ENCODE results near the gene PLGRKT. TPM values are rescaled to one million over a fixed set of nuclear protein-coding genes. Genes with fewer than 3 reads are reported as not detected.

The PLGRKT gene
- total RNA-seq, result 10 to 100 TPM; 55.9 to 56.2 TPM

GRCh38 chr9:5437254-5438216 lies at the start of gene PLGRKT:
Gene PLGRKT (minus strand): TSS chr9:5437925. CDS start chr9:5431977, 5,948 bp downstream.
- Histone ChIP-seq H3K9me3 (no peaks in the 10 kb centered on the region), H3K27me3 (no peaks in the 10 kb centered on the region), H3K4me1 (no peaks in the 10 kb centered on the region), H3K4me3 (peak within 1 kb of the TSS; percentile 60), H3K36me3 (no peaks in the 10 kb centered on the region), H3K27ac (peak within 1 kb of the TSS; percentile 98), H3K9ac (ENCODE audit: low read depth in 2 of 2, low read length in 2 of 2) (peak within 1 kb of the TSS; percentile 95 to 97)
- TF ChIP-seq CTCF (IDR thresholded peaks at IDR 0.05), result no peak
- peak; percentile 96 for DNase-seq
- intact Hi-C loops (cut with DNase I), result no loop called here

GRCh38 chr9:5486988-5487387 lies 49.3 kb upstream of the PLGRKT start:
- intact Hi-C loops (cut with DNase I), result no loop called here
- H3K27ac ChIP-seq, result no peak overlapping the region
- no peak overlapping the region for H3K4me3 ChIP-seq
- no peak for DNase-seq
- H3K4me1 ChIP-seq, result no peaks in the 10 kb centered on the region
- H3K27me3 ChIP-seq, result no peaks in the 10 kb centered on the region
- no peak overlapping the region for H3K9ac ChIP-seq (ENCODE audit: low read depth in 2 of 2, low read length in 2 of 2)
- H3K36me3 ChIP-seq, result no peaks in the 10 kb centered on the region
- TF ChIP-seq CTCF (IDR thresholded peaks at IDR 0.05), result no peak
- no peaks in the 10 kb centered on the region for H3K9me3 ChIP-seq

- no peak overlapping the region for H3K9ac ChIP-seq (ENCODE audit: low read depth in 2 of 2, low read length in 2 of 2)
- no peak for TF ChIP-seq CTCF (IDR thresholded peaks at IDR 0.05)
- H3K27ac ChIP-seq, result no peak overlapping the region
- H3K4me3 ChIP-seq, result no peak overlapping the region
- H3K36me3 ChIP-seq, result no peaks in the 10 kb centered on the region
- intact Hi-C loops (cut with DNase I), result no loop called here
- no peaks in the 10 kb centered on the region for H3K27me3 ChIP-seq
- DNase-seq, result no peak
- H3K4me1 ChIP-seq, result no peaks in the 10 kb centered on the region
- H3K9me3 ChIP-seq, result no peaks in the 10 kb centered on the region
Measured at GRCh38 chr9:5485378-5486085, 47.8 kb upstream of the PLGRKT start.

- Histone ChIP-seq H3K27me3 (no peaks in the 10 kb centered on the region), H3K9me3 (no peaks in the 10 kb centered on the region), H3K27ac (no peak overlapping the region), H3K4me1 (no peaks in the 10 kb centered on the region), H3K36me3 (no peaks in the 10 kb centered on the region), H3K4me3 (no peak overlapping the region), H3K9ac (ENCODE audit: low read depth in 2 of 2, low read length in 2 of 2) (no peak overlapping the region)
- no peak for TF ChIP-seq CTCF (IDR thresholded peaks at IDR 0.05)
- no peak for DNase-seq
- intact Hi-C loops (cut with DNase I), result no loop called here
Measured at GRCh38 chr9:5483306-5483705, 45.6 kb upstream of the PLGRKT start.

GRCh38 chr9:5482194-5482593 lies 44.5 kb upstream of the PLGRKT start:
- H3K9me3 ChIP-seq, result no peaks in the 10 kb centered on the region
- H3K36me3 ChIP-seq, result no peaks in the 10 kb centered on the region
- no peak overlapping the region for H3K9ac ChIP-seq (ENCODE audit: low read depth in 2 of 2, low read length in 2 of 2)
- H3K4me1 ChIP-seq, result no peaks in the 10 kb centered on the region
- H3K27me3 ChIP-seq, result no peaks in the 10 kb centered on the region
- H3K4me3 ChIP-seq, result no peak overlapping the region
- intact Hi-C loops (cut with DNase I), result no loop called here
- no peak for TF ChIP-seq CTCF (IDR thresholded peaks at IDR 0.05)
- no peak overlapping the region for H3K27ac ChIP-seq
- DNase-seq, result no peak

All from colonic mucosa (tissue), 4 donors.